Measurements from ENCODE around the gene WNT7B. TPM values are rescaled to one million over a fixed set of nuclear protein-coding genes. Genes with fewer than 3 reads are reported as not detected.

The WNT7B gene
- total RNA-seq, 1 experiment from 2014 or later, result 66.9 TPM

DNA sequence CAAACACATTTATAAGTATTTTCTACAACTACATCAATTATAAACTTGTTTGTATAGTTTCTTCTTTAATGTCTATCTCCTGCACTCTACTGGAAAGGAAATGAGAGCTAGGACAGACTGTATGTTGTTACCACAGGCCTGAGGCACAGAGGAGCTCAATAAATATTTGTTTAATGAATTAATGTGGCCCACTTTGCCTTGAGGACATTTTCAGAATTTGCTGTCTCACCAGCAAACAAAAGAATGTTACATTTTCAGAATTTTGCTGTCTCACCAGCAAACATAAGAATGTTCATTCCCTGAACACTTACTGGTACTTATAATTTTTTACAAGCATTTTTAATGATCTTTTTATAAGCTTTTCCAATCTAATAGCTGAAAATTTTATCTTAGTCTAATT, 41.9 kb upstream of the WNT7B start:
- Histone ChIP-seq H3K27ac (peak overlapping the region; percentile 85), H3K27me3 (ENCODE audit: insufficient read depth, low read depth) (no peaks in the 10 kb centered on the region), H3K4me3 (no peak overlapping the region; the same call in 1 of the 2 replicates), H3F3A (ENCODE audit: insufficient read depth, low read depth) (peaks cover 60% of the 10 kb centered on the region), H3K36me3 (ENCODE audit: low read depth) (no peaks in the 10 kb centered on the region), H3K4me1 (replicated peaks; ENCODE audit: insufficient read depth) (peaks cover 58% of the 10 kb centered on the region), H3K9me2 (ENCODE audit: insufficient read depth) (no peaks in the 10 kb centered on the region), H3K79me2 (ENCODE audit: low read depth) (0 out of 2 replicates have a peak, but pooled peaks cover 3% of the 10 kb centered on the region), H3K9me3 (ENCODE audit: insufficient read depth, low read depth) (no peaks in the 10 kb centered on the region), H3K4me2 (peak overlapping the region; percentile 57), H4K20me1 (ENCODE audit: insufficient read depth) (no peaks in the 10 kb centered on the region), H2AFZ (0 out of 2 replicates have a peak overlapping the region, but pooled peaks have one; percentile 13)
- DNase-seq, result peak in 1 of 2 experiments; percentile 85
- intact Hi-C loops (cut with micrococcal nuclease; ENCODE audit: unreplicated experiment), result no loop called here
- TF ChIP-seq EZH2 (IDR thresholded peaks at IDR 0.05; ENCODE audit: low read depth), result no peak
- TF ChIP-seq, protein P1, sequence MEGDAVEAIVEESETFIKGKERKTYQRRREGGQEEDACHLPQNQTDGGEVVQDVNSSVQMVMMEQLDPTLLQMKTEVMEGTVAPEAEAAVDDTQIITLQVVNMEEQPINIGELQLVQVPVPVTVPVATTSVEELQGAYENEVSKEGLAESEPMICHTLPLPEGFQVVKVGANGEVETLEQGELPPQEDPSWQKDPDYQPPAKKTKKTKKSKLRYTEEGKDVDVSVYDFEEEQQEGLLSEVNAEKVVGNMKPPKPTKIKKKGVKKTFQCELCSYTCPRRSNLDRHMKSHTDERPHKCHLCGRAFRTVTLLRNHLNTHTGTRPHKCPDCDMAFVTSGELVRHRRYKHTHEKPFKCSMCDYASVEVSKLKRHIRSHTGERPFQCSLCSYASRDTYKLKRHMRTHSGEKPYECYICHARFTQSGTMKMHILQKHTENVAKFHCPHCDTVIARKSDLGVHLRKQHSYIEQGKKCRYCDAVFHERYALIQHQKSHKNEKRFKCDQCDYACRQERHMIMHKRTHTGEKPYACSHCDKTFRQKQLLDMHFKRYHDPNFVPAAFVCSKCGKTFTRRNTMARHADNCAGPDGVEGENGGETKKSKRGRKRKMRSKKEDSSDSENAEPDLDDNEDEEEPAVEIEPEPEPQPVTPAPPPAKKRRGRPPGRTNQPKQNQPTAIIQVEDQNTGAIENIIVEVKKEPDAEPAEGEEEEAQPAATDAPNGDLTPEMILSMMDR (conservative IDR thresholded peaks at IDR 0.05), result no peak
- POLR2A ChIA-PET (ENCODE audit: unreplicated experiment), result no interaction called here
- no TSS peak for BruUV-seq (replicated peaks)
- CTCF ChIA-PET, result interaction anchor here (0.8 to 0.9 kb wide), 2 partner anchors 12 to 16 kb away, joined by 3 to 5 read pairs; no protein-coding TSS in a partner anchor

DNA sequence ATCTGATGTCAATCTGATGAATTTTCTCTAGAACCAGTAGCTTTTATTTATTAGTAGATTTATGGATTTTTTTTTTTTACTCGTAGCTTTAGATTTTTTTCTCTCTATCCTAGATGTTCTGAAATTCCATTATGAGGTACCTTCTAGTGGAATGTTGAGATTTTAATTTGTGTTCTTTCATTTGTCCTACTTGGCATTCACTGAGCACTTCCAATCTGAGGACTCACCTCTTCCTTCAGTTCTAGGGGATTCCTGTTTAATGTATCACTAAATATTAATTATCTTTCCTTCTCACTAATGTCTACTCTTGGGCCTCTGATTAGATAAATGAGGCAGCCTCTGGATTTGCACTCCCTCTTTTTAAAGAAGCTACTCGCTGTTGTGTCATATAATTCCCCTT, 40.2 kb upstream of the WNT7B start:
- H2AFZ ChIP-seq, result no peak overlapping the region
- H3K36me3 ChIP-seq (ENCODE audit: low read depth), result no peaks in the 10 kb centered on the region
- intact Hi-C loops (cut with micrococcal nuclease; ENCODE audit: unreplicated experiment), result no loop called here
- H3K4me3 ChIP-seq, result no peak overlapping the region
- no peaks in the 10 kb centered on the region for H3K9me3 ChIP-seq (ENCODE audit: insufficient read depth, low read depth)
- DNase-seq, result no peak
- no peaks in the 10 kb centered on the region for H3K27me3 ChIP-seq (ENCODE audit: insufficient read depth, low read depth)
- peaks cover 63% of the 10 kb centered on the region for H3F3A ChIP-seq (ENCODE audit: insufficient read depth, low read depth)
- TF ChIP-seq EZH2 (IDR thresholded peaks at IDR 0.05; ENCODE audit: low read depth), result no peak
- TF ChIP-seq, protein P1 (conservative IDR thresholded peaks at IDR 0.05), result no peak
- BruUV-seq (replicated peaks), result no TSS peak
- H3K4me2 ChIP-seq, result peak overlapping the region; percentile 25; the same call in 1 of the 2 replicates
- H3K4me1 ChIP-seq (replicated peaks; ENCODE audit: insufficient read depth), result peaks cover 65% of the 10 kb centered on the region
- H3K27ac ChIP-seq, result no peak overlapping the region
- H3K79me2 ChIP-seq (ENCODE audit: low read depth), result 0 out of 2 replicates have a peak, but pooled peaks cover 3% of the 10 kb centered on the region
- no peaks in the 10 kb centered on the region for H4K20me1 ChIP-seq (ENCODE audit: insufficient read depth)
- CTCF ChIA-PET, result interaction anchor here (1.2 kb wide), 1 partner anchor 99 kb away, joined by 7 read pairs; no protein-coding TSS in a partner anchor
- POLR2A ChIA-PET (ENCODE audit: unreplicated experiment), result no interaction called here
- no peaks in the 10 kb centered on the region for H3K9me2 ChIP-seq (ENCODE audit: insufficient read depth)

DNA sequence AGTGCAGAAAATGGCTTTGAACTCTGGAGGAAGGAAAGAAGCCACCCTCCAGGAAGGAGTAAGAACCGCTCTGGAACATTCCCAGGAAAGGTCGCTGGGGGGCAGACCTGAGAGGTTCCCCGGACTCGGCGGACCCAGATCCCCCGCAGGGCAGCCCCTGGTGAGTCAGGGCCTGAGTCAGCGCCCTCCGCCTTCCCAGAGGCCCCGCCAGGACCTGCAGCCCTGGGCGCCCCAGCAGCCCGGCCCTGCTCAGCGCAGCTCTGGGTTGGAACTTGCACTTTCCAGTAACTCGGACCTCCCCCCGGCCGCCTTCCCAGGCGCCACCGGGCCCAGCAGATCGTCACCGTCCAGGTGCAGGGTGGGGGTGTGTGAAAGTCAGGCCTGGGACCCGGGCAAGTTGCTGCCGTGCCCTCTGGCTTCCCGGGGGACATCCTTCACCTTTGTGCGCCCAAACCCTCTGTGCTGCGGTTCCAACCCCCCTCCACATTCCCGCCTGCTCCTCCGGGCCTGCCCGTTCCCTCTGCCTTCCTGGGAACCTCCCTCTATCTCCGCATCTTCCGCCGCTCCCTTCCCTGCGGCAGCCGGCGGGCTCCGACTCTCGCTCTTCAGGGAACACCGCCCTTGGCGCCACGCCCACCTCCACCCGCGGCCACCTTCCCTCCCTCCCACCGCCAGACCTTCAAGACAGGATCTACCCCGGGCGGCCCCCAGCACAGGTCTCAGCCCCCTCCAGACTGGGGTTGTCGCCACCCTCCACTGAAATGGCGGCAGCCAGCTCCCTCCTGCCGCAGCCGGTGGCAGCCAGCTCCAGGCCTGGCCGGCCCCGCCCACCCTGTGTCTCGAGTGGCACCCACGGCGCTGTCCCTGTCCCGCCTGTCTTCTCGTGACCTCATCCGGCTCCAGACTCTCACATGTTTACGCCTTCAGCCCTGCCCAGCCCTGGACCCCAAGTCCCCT, 36.8 kb upstream of the WNT7B start:
- BruUV-seq (replicated peaks), result TSS peak; percentile 79
- Histone ChIP-seq H3K27ac (peak overlapping the region; percentile 97), H3K4me1 (replicated peaks; ENCODE audit: insufficient read depth) (peaks cover 50% of the 10 kb centered on the region), H3K9me3 (ENCODE audit: insufficient read depth, low read depth) (0 out of 2 replicates have a peak, but pooled peaks cover 4% of the 10 kb centered on the region), H3F3A (ENCODE audit: insufficient read depth, low read depth) (peaks cover 47% of the 10 kb centered on the region), H3K9me2 (ENCODE audit: insufficient read depth) (no peaks in the 10 kb centered on the region), H2AFZ (peak overlapping the region; percentile 86), H3K79me2 (ENCODE audit: low read depth) (0 out of 2 replicates have a peak, but pooled peaks cover 3% of the 10 kb centered on the region), H4K20me1 (ENCODE audit: insufficient read depth) (no peaks in the 10 kb centered on the region), H3K27me3 (ENCODE audit: insufficient read depth, low read depth) (no peaks in the 10 kb centered on the region), H3K36me3 (ENCODE audit: low read depth) (no peaks in the 10 kb centered on the region), H3K4me3 (peak overlapping the region; percentile 71), H3K4me2 (peak overlapping the region; percentile 96)
- TF ChIP-seq, protein P1 (conservative IDR thresholded peaks at IDR 0.05), result peak; percentile 83
- TF ChIP-seq EZH2 (IDR thresholded peaks at IDR 0.05; ENCODE audit: low read depth), result no peak
- CTCF ChIA-PET, result interaction anchor here (0.7 to 1.7 kb wide), 4 partner anchors 11 to 760 kb away, joined by 5 to 15 read pairs (median 9); no protein-coding TSS in a partner anchor
- peak; percentile 93 to 97 for DNase-seq
- POLR2A ChIA-PET (ENCODE audit: unreplicated experiment), result interaction anchor here (0.6 to 0.7 kb wide), 5 partner anchors 22 to 605 kb away, joined by 3 to 11 read pairs (median 7); no protein-coding TSS in a partner anchor
- intact Hi-C loops (cut with micrococcal nuclease; ENCODE audit: unreplicated experiment), result loop anchor here (1.0 to 2.0 kb wide), 3 partner anchors 22 to 61 kb away; no protein-coding TSS in a partner anchor

Measured in PC-9 (cell line).